AG09319 (cell line): ENCODE data around the gene MAD1L1.

Experiments used
- DNase-seq: peaks from one replicate; pipeline ENCODE4 v3.0.0-alpha.2; 2010; ENCODE audit warnings: low read depth; ENCODE audit errors: extremely low read depth
- TF ChIP-seq, protein P1 (sequence below): IDR thresholded peaks from 2 replicates; pipeline ENCODE4 v1.5.1; 2011; ENCODE audit warnings: low read depth, mild to moderate bottlenecking, inconsistent platforms, low read length, moderate library complexity

The MAD1L1 gene

DNA sequence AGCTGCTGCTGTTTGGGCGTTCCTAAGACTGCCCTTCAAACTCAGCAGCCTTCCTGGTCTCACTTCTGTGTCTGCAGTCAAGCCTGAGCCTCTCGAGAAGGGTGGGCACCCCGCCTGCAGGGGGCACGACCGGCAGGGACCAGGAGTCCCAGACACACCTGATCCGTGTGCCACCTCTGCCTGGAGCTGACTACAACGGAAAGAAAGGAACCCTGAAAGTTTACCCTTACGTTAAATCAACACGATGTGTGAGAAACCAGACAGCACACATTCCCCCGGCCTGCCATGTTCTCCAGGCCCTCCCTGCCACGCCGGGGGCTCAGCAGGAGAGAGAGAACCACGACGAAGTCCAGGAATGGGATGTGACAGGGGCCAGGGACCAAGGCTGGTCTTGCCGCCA is 5.0 kb downstream of the MAD1L1 start:
- TF ChIP-seq, protein P1, sequence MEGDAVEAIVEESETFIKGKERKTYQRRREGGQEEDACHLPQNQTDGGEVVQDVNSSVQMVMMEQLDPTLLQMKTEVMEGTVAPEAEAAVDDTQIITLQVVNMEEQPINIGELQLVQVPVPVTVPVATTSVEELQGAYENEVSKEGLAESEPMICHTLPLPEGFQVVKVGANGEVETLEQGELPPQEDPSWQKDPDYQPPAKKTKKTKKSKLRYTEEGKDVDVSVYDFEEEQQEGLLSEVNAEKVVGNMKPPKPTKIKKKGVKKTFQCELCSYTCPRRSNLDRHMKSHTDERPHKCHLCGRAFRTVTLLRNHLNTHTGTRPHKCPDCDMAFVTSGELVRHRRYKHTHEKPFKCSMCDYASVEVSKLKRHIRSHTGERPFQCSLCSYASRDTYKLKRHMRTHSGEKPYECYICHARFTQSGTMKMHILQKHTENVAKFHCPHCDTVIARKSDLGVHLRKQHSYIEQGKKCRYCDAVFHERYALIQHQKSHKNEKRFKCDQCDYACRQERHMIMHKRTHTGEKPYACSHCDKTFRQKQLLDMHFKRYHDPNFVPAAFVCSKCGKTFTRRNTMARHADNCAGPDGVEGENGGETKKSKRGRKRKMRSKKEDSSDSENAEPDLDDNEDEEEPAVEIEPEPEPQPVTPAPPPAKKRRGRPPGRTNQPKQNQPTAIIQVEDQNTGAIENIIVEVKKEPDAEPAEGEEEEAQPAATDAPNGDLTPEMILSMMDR = no peak
- DNase-seq = no peak

DNA sequence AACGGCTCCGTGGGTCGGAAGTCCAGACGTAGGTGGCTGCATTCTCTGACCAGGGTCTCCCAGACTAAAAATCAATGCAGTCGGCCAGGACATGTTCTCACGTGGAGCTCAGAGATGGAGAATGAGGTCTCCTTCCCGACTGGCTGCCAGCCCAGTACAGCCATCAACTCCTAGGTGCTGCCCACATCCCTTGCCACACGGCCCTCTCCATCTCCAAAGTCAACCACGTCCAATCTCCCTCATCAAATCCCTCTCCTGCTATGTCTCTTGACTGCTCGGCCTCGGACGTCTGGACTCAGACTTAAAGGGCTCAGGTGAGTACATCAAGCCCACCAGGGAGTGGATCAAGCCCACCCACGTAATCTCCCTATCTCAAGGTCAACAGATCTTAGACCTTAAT is 6.9 kb downstream of the MAD1L1 start:
- TF ChIP-seq, protein P1 = no peak
- no peak for DNase-seq

DNA sequence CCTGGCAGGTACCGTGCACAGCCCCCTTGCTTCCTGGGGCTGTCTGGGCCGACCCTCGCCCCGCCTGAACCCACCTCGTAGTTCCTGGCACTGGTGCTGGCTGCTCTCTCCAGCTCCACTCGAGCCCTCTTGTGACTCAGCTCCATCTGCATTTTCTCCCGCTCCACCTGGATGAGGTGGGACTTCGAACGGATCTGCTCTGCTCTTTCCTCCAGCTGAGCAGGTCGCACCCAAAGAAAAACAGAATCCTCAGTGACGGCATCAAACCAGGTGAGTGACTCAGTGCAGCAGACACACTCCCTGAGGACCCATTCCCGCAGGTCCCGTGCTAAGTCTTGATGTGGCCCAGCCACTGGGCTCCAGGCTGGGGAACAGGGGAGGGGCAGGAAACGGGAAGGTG is 7.4 kb downstream of the MAD1L1 start:
- TF ChIP-seq, protein P1 = no peak
- DNase-seq = no peak

DNA sequence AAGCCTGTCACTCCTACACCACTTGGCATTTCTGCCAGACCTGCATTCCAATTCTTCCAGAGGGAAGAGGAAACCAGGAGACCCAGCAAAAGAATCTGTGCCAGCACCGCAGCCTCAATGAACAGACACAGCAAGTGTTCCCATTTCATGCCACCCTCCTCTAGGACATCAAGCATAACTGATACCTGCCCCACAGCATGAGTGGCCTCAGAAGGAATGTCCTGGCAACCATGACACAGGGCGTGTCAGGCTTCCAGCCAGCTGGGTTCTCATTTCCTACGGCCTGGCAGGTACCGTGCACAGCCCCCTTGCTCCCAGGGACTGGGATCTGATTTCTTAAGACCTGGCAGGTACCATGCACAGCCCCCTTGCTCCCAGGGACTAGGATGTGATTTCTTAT is 7.8 kb downstream of the MAD1L1 start:
- TF ChIP-seq, protein P1 = no peak
- DNase-seq = no peak

DNA sequence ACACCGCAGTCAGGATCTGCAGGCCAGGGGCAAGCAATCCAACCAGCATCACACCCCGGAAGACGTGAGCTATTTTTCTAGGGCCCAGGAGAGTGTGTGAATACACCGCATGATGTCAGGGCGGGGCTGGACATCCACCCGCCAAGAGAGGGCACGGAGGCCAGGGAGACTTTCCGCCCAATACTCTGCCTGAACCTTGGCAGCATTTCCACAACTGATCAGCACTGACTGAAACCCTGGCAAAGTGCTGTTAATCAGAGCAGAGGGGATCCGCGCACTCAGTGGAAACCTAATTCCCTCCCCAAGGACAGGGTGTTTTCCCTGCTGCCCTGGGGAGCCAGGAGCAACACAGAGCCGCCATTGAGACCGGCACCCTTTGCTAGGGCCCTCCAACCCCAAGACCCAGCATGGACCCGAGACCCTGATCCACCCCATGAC is 8.2 kb downstream of the MAD1L1 start:
- TF ChIP-seq, protein P1 = no peak
- no peak for DNase-seq

DNA sequence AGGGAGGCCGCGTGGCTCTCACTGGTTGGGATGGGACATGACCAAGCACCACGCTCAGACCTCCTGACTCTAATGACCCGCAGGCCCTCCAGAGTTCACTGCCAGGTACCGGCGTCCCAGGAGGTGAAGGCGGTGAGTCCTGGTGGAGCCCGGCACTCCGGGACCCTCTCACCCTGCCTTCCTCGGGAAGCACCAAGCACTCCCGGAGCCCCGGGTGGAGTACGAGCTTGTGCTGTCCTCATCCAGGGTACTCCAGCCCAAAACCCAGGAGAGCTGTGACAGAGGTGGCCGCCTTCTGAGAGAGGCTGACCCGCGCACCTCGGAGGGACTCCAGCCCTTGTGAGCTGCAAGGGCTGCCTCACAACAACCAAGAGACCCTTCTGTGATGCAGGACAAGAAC is 9.4 kb downstream of the MAD1L1 start:
- no peak for DNase-seq

DNA sequence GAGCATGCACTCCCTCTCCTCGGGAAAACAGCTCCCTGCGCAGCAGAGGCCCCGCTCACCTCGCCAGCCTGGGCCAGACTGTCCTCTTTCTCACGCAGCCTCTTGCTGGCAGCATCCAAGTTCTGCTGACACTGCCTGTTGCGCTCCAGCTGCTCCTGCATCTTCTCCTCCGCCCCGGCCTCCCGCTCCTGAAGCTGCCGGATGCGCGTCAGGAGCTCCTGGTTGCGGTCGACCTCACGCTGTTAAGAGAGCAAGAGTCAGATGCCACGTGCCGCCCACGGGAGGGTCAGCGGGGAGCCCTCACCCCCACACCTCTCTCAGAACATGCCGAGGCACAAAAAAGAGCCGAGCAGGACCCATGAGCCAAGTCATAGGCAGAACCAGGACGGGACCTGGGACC is 10.2 kb downstream of the MAD1L1 start:
- DNase-seq = no peak
- TF ChIP-seq, protein P1 = no peak

More for the DNA sequence above, 9.4 kb downstream of the MAD1L1 start:
- TF ChIP-seq, protein P1 = no peak

DNA sequence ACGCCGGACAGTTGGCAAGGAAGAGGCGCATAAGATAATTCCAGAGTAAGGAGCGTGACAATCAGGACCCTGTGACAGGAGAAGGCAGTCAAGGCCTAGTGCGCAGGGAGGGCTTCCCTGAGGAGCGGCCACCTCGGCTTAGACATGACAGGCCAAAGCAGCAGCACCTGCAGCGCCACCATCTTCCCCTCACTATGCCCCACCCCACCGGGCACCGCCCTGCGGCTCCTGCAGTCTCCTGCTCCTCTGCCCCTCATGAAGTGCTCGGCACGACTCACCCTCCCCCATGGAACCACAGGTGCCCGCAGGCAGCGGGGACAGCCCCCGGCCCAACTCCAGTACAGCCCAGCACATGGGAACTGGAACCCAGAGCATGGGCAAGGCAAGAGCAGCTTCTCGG is 11.8 kb downstream of the MAD1L1 start:
- TF ChIP-seq, protein P1 = no peak
- no peak for DNase-seq
